Measurements from ENCODE around the gene OR51T1.

- TF ChIP-seq ZNF324 (tag by site-specific recombination; IDR thresholded peaks at IDR 0.05) (no peak), CTCF (tag by site-specific recombination; IDR thresholded peaks at IDR 0.05) (no peak), KLF9 (tag by site-specific recombination; IDR thresholded peaks at IDR 0.05; ENCODE audit: low read depth) (no peak), PRDM4 (tag by site-specific recombination; IDR thresholded peaks at IDR 0.05) (no peak), IKZF3 (tag by site-specific recombination; IDR thresholded peaks at IDR 0.05) (no peak), ZNF449 (tag by site-specific recombination; IDR thresholded peaks at IDR 0.05) (no peak)
Observed at GRCh38 chr11:4922304-4922703, 40.6 kb downstream of the OR51T1 start.
